K562 treated with DMSO at 1 percent for 12 hours (cell line): ENCODE results near the gene RESF1. TPM values are rescaled to one million over a fixed set of nuclear protein-coding genes. Genes with fewer than 3 reads are reported as not detected.

Experiments used
- total RNA-seq: library from RNA; unstranded; fragments of 300-600 nt; gene quantifications from 2 replicates; pipeline ENCODE4 v1.2.3, GENCODE V29; 2022; ENCODE audit not compliant: insufficient read depth

The RESF1 gene
- total RNA-seq, result 16.3 and 50.0 TPM in 2 replicates

GRCh38 chr12:31959161-31959700 lies at the start of gene RESF1:
TSS of gene RESF1 (plus strand) at chr12:31959415. CDS start at chr12:31980956, 21,541 bp downstream.

Other genes with a start within 250 kb of the RESF1 start
- gene AMN1, start 230.4 kb upstream of the RESF1 start, total RNA-seq, result 9.9 and 33.2 TPM in 2 replicates
- 5.2 and 14.5 TPM in 2 replicates for gene BICD1, start 147.4 kb downstream of the RESF1 start, total RNA-seq